Thyroid gland (tissue), 4 donors: ENCODE measurements around the gene TAB2. TPM values are rescaled to one million over a fixed set of nuclear protein-coding genes. Genes with fewer than 3 reads are reported as not detected.

Experiments used
- DNase-seq, 2 donors: peaks; one replicate each; pipeline ENCODE4 v3.0.0-alpha.2; 2019
- H3K27ac ChIP-seq, 3 donors: fragments of 200-600 bp; sonication (generic); 1 replicate in 2 of 3; 2 replicates in 1 of 3; pipeline ENCODE4 v1.5.1; 2016 to 2019; ENCODE audit warnings: mild to moderate bottlenecking in 1 of 3, moderate library complexity in 1 of 3
- H3K27me3 ChIP-seq: fragments of 200-600 bp; sonication (generic); one replicate; pipeline ENCODE4 v1.5.1; 2019
- H3K36me3 ChIP-seq, 2 donors: fragments of 200-600 bp; sonication (generic); one replicate each; pipeline ENCODE4 v1.5.1; 2016 to 2019
- H3K4me1 ChIP-seq, 2 donors: fragments of 200-600 bp; sonication (generic); one replicate each; pipeline ENCODE4 v1.5.1; 2017 to 2019
- H3K4me3 ChIP-seq, 3 donors: fragments of 200-600 bp; sonication (generic); replicated peaks in 1 of 3; 1 replicate in 2 of 3; 2 replicates in 1 of 3; pipeline ENCODE4 v1.5.1; 2016; ENCODE audit warnings: mild to moderate bottlenecking in 1 of 3
- H3K9me3 ChIP-seq: fragments of 200-600 bp; sonication (generic); one replicate; pipeline ENCODE4 v1.5.1; 2017
- CTCF ChIP-seq, 6 experiments: fragments of 200-600 bp in 3 of 6; fragments of 450-650 bp in 3 of 6; sonication (generic) in 3 of 6; IDR thresholded peaks; one replicate each; pipeline ENCODE4 v1.5.1; 2016 to 2019; ENCODE audit warnings: antibody characterized with exemption in 6 of 6, mild to moderate bottlenecking in 2 of 6, inconsistent platforms in 1 of 6, moderate library complexity in 1 of 6
- POLR2A ChIP-seq, 2 donors: fragments of 450-650 bp; IDR thresholded peaks; one replicate each; pipeline ENCODE4 v1.6.1; 2017; ENCODE audit warnings: antibody characterized with exemption in 2 of 2, mild to moderate bottlenecking in 2 of 2, moderate library complexity in 1 of 2
- WGBS, 2 donors: methylation state at CpG; one replicate each; pipeline ENCODE4 v1.1.5; 2017; 5-methylcytosine and 5-hydroxymethylcytosine counted together
- intact Hi-C: fragments of 100-400 bp; cut with DNase I; formaldehyde crosslinking; loops from one replicate; pipeline ENCODE4 v1.15.1; 2023
- total RNA-seq, 4 donors: library from RNA; depleted of rRNA; stranded (reverse); fragments of >200 nt; gene quantifications; one replicate each; pipeline ENCODE4 v1.2.3, GENCODE V29; 2016

TAB2 gene
- total RNA-seq, 4 donors from 2014 or later = 58.5 to 74.3 (median 64.7) TPM

GRCh38 chr6:149293244-149293643 is 24.3 kb upstream of the TAB2 start:
- H3K27me3 ChIP-seq = no peaks in the 10 kb centered on the region
- intact Hi-C loops = no loop called here
- no peak overlapping the region for H3K27ac ChIP-seq
- no peaks in the 10 kb centered on the region for H3K36me3 ChIP-seq
- DNase-seq = no peak
- no peak overlapping the region for H3K4me3 ChIP-seq
- 93 to 98% methylated on average over 1 of the region's 1 CpG for WGBS, 2 donors
- H3K4me1 ChIP-seq = peaks cover 8 to 9% of the 10 kb centered on the region in 2 donors
- no peaks in the 10 kb centered on the region for H3K9me3 ChIP-seq
- TF ChIP-seq CTCF (IDR thresholded peaks at IDR 0.05) (no peak), POLR2A (IDR thresholded peaks at IDR 0.05) (no peak)

- WGBS, 2 donors = 87 to 88% methylated on average over 1 of the region's 1 CpG
- no peak overlapping the region for H3K4me3 ChIP-seq
- no peak overlapping the region for H3K27ac ChIP-seq
- intact Hi-C loops = no loop called here
- TF ChIP-seq POLR2A (IDR thresholded peaks at IDR 0.05) (no peak), CTCF (IDR thresholded peaks at IDR 0.05) (no peak)
- H3K9me3 ChIP-seq = no peaks in the 10 kb centered on the region
- DNase-seq = no peak
- H3K36me3 ChIP-seq = no peaks in the 10 kb centered on the region
- H3K27me3 ChIP-seq = no peaks in the 10 kb centered on the region
- no peaks in the 10 kb centered on the region for H3K4me1 ChIP-seq
Observed at GRCh38 chr6:149300563-149300962, 16.9 kb upstream of the TAB2 start.

GRCh38 chr6:149302723-149303122 is 14.8 kb upstream of the TAB2 start:
- Histone ChIP-seq H3K4me3 (no peak overlapping the region), H3K27me3 (no peaks in the 10 kb centered on the region), H3K27ac (no peak overlapping the region), H3K9me3 (no peaks in the 10 kb centered on the region), H3K36me3 (no peaks in the 10 kb centered on the region), H3K4me1 (no peaks in the 10 kb centered on the region)
- TF ChIP-seq POLR2A (IDR thresholded peaks at IDR 0.05) (no peak), CTCF (IDR thresholded peaks at IDR 0.05) (no peak)
- WGBS, 2 donors = 91 to 93% methylated on average over 3 of the region's 3 CpGs
- no peak for DNase-seq
- intact Hi-C loops = no loop called here

GRCh38 chr6:149303468-149303867 is 14.0 kb upstream of the TAB2 start:
- no peaks in the 10 kb centered on the region for H3K36me3 ChIP-seq

GRCh38 chr6:149305372-149305771 is 12.1 kb upstream of the TAB2 start:
- H3K27ac ChIP-seq = no peak overlapping the region
- H3K4me1 ChIP-seq = no peaks in the 10 kb centered on the region
- no peak for DNase-seq
- 66 to 76% methylated on average over 3 of the region's 3 CpGs for WGBS, 2 donors
- H3K36me3 ChIP-seq = no peaks in the 10 kb centered on the region
- no peaks in the 10 kb centered on the region for H3K27me3 ChIP-seq
- intact Hi-C loops = no loop called here
- H3K4me3 ChIP-seq = no peak overlapping the region
- no peaks in the 10 kb centered on the region for H3K9me3 ChIP-seq
- TF ChIP-seq CTCF (IDR thresholded peaks at IDR 0.05) (no peak), POLR2A (IDR thresholded peaks at IDR 0.05) (no peak)

More at GRCh38 chr6:149303468-149303867, 14.0 kb upstream of the TAB2 start:
- TF ChIP-seq POLR2A (IDR thresholded peaks at IDR 0.05) = no peak
- TF ChIP-seq CTCF (IDR thresholded peaks at IDR 0.05) = no peak
- intact Hi-C loops = no loop called here
- H3K4me1 ChIP-seq = no peaks in the 10 kb centered on the region
- no peak overlapping the region for H3K27ac ChIP-seq
- H3K27me3 ChIP-seq = no peaks in the 10 kb centered on the region
- WGBS, 2 donors = 81 to 90% methylated on average over 1 of the region's 1 CpG
- no peak overlapping the region for H3K4me3 ChIP-seq
- DNase-seq = no peak
- H3K9me3 ChIP-seq = no peaks in the 10 kb centered on the region
